Stomach (tissue), 9 donors: Measurements from ENCODE around the gene ACOX2. TPM values are rescaled to one million over a fixed set of nuclear protein-coding genes. Genes with fewer than 3 reads are reported as not detected.
A peak's percentile ranks its signal among the peaks of the same experiment; 100 is the strongest.

Experiments used
- DNase-seq, 2 donors: peaks; one replicate each; pipeline versions ENCODE4 v3.0.0 to v3.0.0-alpha.2; 2013 to 2019
- H3K27ac ChIP-seq, 5 donors: fragments of 200-600 bp in 4 of 5; sonication (generic) in 4 of 5; one replicate each; pipeline ENCODE4 v1.5.1; 2013 to 2019; ENCODE audit warnings: mild to moderate bottlenecking in 1 of 5, moderate library complexity in 1 of 5
- H3K27me3 ChIP-seq, 3 donors: fragments of 200-600 bp; sonication (generic); one replicate each; pipeline ENCODE4 v1.5.1; 2017 to 2019; ENCODE audit warnings: mixed run types in 1 of 3
- H3K36me3 ChIP-seq, 4 donors: fragments of 200-600 bp; sonication (generic); 1 replicate in 3 of 4; 2 replicates in 1 of 4; pipeline ENCODE4 v1.5.1; 2016 to 2019
- H3K4me1 ChIP-seq, 4 donors: fragments of 200-600 bp; sonication (generic); one replicate each; pipeline ENCODE4 v1.5.1; 2016 to 2019
- H3K4me3 ChIP-seq, 4 donors: fragments of 200-600 bp; sonication (generic) in 3 of 4; one replicate each; pipeline ENCODE4 v1.5.1; 2016 to 2019; ENCODE audit warnings: mild to moderate bottlenecking in 1 of 4
- H3K9me3 ChIP-seq, 4 donors: fragments of 200-600 bp; sonication (generic); one replicate each; pipeline ENCODE4 v1.5.1; 2016 to 2019
- EP300 ChIP-seq: sonication (generic); formaldehyde crosslinking; IDR thresholded peaks from one replicate; pipeline ENCODE4 v1.6.1; 2017; ENCODE audit warnings: antibody characterized with exemption
- POLR2A ChIP-seq, 4 donors: fragments of 450-650 bp; IDR thresholded peaks; one replicate each; pipeline ENCODE4 v1.6.1; 2016; ENCODE audit warnings: antibody characterized with exemption in 4 of 4, control low read depth in 2 of 4, mild to moderate bottlenecking in 1 of 4, moderate library complexity in 1 of 4
- POLR2AphosphoS5 ChIP-seq, 3 donors: sonication (generic); formaldehyde crosslinking; IDR thresholded peaks; one replicate each; pipeline ENCODE4 v1.6.1; 2016; ENCODE audit warnings: antibody characterized with exemption in 3 of 3
- WGBS, 5 donors: extraction: QIAGEN DNeasy Blood & Tissue Kit in 3 of 5; methylation state at CpG; one replicate each; pipeline versions ENCODE4 v1.1.5 to v1.1.7; 2013 to 2018; 5-methylcytosine and 5-hydroxymethylcytosine counted together
- intact Hi-C: fragments of 100-400 bp; cut with DNase I; formaldehyde crosslinking; loops from one replicate; pipeline ENCODE4 v1.15.1; 2023; ENCODE audit warnings: low total_unique reads
- polyA plus RNA-seq, 3 donors: library from polyadenylated mRNA; stranded (reverse); fragments of 200-250 nt; gene quantifications; one replicate each; pipeline ENCODE4 v1.2.3, GENCODE V29; 2013
- total RNA-seq, 5 donors: library from RNA; depleted of rRNA; stranded (reverse); fragments of >200 nt; gene quantifications; one replicate each; pipeline versions ENCODE4 v1.1.0 to v1.2.3, GENCODE V29; 2014 to 2016
- TF ChIP-seq, protein P1 (sequence below), 7 experiments: fragments of 450-650 bp in 4 of 7; fragments of 200-600 bp in 3 of 7; sonication (generic) in 3 of 7; IDR thresholded peaks; one replicate each; pipeline ENCODE4 v1.5.1; 2016 to 2019; ENCODE audit warnings: antibody characterized with exemption in 7 of 7, control low read depth in 2 of 7, mild to moderate bottlenecking in 1 of 7
- donor health status: healthy with polysubstance abuse.
- donor health status: Bipolar disorder and iron deficiency.
- donor health status: healthy.

ACOX2 gene
- total and polyA plus RNA-seq, 8 donors = 1.6 to 22.2 (median 7.5) TPM; not detected in 1

DNA sequence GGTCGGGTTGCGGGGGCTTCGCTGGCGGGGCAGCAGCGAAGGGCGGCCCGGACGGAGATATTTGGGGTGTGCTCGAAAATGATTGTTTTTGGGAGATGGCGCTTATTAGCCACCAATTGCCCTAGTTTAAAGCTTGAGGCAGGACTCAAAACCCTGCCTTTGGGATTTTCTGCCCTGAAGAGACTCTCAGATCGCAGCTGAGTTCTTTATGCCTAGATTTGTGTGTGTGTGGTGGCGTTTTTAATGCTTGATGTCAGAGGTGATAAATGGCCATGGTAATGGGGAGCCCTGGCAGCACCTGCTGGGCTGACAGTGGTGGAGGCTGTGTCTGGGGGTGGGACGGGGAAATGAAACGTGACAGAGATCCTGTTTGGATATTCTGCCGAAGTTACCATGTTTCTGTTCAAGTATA is 44.5 kb downstream of the ACOX2 start:
- H3K27me3 ChIP-seq = no peaks in the 10 kb centered on the region
- peak in 1 of 2 donors; percentile 59 for DNase-seq
- 0 to 2% (median 1%) methylated on average over 7 to 15 of the region's 15 CpGs for WGBS, 5 donors
- intact Hi-C loops = loop anchor here (5.0 to 10.0 kb wide), 2 partner anchors 40 to 158 kb away; partner anchors contain the start of gene PXK
- no peaks in the 10 kb centered on the region for H3K36me3 ChIP-seq
- H3K27ac ChIP-seq = peak overlapping the region; percentile 72 to 93 (median 89)
- H3K4me1 ChIP-seq = peaks cover 17 to 70% (median 40%) of the 10 kb centered on the region in 4 donors
- no peak for TF ChIP-seq POLR2A (IDR thresholded peaks at IDR 0.05)
- TF ChIP-seq EP300 = no peak
- no peak for TF ChIP-seq POLR2AphosphoS5 (IDR thresholded peaks at IDR 0.05)
- TF ChIP-seq, protein P1, sequence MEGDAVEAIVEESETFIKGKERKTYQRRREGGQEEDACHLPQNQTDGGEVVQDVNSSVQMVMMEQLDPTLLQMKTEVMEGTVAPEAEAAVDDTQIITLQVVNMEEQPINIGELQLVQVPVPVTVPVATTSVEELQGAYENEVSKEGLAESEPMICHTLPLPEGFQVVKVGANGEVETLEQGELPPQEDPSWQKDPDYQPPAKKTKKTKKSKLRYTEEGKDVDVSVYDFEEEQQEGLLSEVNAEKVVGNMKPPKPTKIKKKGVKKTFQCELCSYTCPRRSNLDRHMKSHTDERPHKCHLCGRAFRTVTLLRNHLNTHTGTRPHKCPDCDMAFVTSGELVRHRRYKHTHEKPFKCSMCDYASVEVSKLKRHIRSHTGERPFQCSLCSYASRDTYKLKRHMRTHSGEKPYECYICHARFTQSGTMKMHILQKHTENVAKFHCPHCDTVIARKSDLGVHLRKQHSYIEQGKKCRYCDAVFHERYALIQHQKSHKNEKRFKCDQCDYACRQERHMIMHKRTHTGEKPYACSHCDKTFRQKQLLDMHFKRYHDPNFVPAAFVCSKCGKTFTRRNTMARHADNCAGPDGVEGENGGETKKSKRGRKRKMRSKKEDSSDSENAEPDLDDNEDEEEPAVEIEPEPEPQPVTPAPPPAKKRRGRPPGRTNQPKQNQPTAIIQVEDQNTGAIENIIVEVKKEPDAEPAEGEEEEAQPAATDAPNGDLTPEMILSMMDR (IDR thresholded peaks at IDR 0.05) = no peak
- H3K9me3 ChIP-seq = no peaks in the 10 kb centered on the region
- peak overlapping the region; percentile 72 to 88 (median 87) for H3K4me3 ChIP-seq

DNA sequence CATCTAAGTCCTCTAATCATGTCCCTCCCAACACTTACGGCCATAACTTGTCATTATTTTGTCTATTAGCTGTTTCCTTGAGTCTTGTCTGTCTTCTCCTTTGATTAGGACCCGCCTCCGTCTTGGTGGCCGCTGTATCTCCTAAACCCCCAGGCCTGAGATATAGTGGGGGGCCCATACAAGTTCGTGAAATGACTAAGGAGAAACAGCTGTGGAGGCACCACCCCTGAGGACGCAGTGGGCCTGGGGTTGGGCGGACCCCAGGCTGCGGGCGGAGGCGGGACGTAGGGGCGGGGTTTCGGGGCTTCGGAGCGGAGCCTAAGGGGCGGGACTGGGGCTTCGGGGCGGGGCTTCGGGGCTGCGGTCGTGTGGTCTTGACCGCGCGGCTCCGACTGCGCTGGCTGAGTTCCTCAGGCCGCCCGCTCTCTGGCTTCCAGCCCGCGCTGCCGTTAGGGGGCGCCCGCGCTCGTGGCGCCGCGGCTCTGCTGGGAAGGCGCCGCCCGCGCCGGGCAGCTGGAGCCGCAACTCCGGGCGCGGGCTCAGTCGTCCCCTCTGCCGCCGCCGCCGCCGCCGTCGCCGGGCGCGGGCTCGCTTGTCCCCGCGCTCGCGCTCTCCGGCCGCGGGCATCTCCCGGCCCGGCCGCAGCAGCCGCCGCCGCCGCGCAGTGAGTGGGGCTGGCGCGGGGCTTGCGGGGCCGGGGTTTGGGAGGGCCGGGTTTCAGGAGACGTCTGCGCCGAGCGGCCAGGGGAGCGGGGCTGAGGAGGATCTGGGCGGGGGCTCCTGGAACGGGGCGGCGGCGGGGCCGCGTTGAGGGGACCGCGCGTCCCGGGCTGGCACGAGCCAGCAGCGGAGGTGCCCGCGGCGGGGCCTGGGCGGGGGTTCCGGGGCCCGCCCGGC is 45.2 kb downstream of the ACOX2 start, which contains the start of gene KCTD6:
KCTD6 (plus strand) TSS at position 591 of the 897 bp plus-strand sequence. CDS start 6,660 bp downstream, outside the sequence.
- H3K9me3 ChIP-seq = no peaks in the 10 kb centered on the region
- peaks cover 17 to 63% (median 36%) of the 10 kb centered on the region in 4 donors for H3K4me1 ChIP-seq
- H3K27me3 ChIP-seq = no peaks in the 10 kb centered on the region
- H3K36me3 ChIP-seq = no peaks in the 10 kb centered on the region
- peak; percentile 94 to 98 for DNase-seq
- intact Hi-C loops = loop anchor here (5.0 to 10.0 kb wide), 2 partner anchors 41 to 157 kb away; partner anchors contain the start of gene PXK
- H3K27ac ChIP-seq = peak within 1 kb of the TSS; percentile 80 to 93 (median 89)
- TF ChIP-seq, protein P1 (IDR thresholded peaks at IDR 0.05) = peak in 5 of 7 experiments; percentile 12 to 88 (median 56)
- TF ChIP-seq EP300 (no peak), POLR2AphosphoS5 (IDR thresholded peaks at IDR 0.05) (peak in 1 of 3 donors; percentile 39)
- 0 to 2% (median 1%) methylated on average over 16 to 104 of the region's 104 CpGs for WGBS, 5 donors
- peak within 1 kb of the TSS; percentile 72 to 88 (median 87) for H3K4me3 ChIP-seq

DNA sequence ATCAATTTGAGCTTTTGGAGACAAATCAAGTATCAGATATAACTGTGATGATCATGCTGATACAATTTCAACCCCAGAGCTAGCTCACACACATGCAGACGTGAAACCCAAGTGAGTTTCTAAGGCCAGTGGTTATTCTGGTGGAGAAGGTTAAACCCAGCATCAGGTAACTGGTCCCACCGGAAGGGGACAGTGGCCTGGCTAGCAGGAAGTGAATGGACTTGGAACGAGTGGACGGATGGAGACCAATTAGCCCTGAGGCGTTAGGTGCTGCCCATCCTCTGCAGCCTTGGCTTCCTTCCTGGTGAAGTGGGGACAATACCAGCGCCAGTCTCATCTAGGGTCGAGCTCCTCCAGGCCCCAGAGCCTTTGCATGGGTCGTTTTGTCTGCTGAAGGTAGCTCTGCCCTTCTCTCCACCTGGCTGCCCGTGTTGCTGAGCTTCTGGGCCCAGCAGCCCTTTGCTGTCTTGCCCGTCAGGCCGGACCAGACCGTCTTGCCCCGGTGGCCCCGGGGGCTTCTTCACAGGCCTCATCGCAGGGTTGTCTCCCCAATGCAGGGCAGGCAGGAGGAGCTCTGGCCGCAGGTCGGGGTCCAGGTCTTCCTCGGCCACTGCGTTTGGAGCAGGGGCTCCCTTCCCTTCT is 46.0 kb downstream of the ACOX2 start:
- intact Hi-C loops = loop anchor here (5.0 to 10.0 kb wide), 2 partner anchors 41 to 156 kb away; partner anchors contain the start of gene PXK
- WGBS, 5 donors = 66 to 72% (median 70%) methylated on average over 19 of the region's 19 CpGs

More for the DNA sequence above, 46.0 kb downstream of the ACOX2 start:
- H3K4me1 ChIP-seq = peaks cover 17 to 55% (median 32%) of the 10 kb centered on the region in 4 donors
- peak overlapping the region; percentile 72 to 88 (median 87) for H3K4me3 ChIP-seq
- H3K9me3 ChIP-seq = no peaks in the 10 kb centered on the region
- no peak for TF ChIP-seq POLR2A (IDR thresholded peaks at IDR 0.05)
- TF ChIP-seq, protein P1 (IDR thresholded peaks at IDR 0.05) = no peak
- TF ChIP-seq POLR2AphosphoS5 (IDR thresholded peaks at IDR 0.05) = no peak
- no peak for TF ChIP-seq EP300
- no peaks in the 10 kb centered on the region for H3K27me3 ChIP-seq
- DNase-seq = peak in 1 of 2 donors; percentile 28
- H3K36me3 ChIP-seq = no peaks in the 10 kb centered on the region
- peak overlapping the region; percentile 61 to 93 (median 81) for H3K27ac ChIP-seq
